Measurements from ENCODE around the gene MTX1.

The MTX1 gene

GRCh38 chr1:155174324-155175280, 33.9 kb upstream of the MTX1 start:
- peak; percentile 55 for DNase-seq (ENCODE audit: low spot score)

GRCh38 chr1:155175281-155175926, 33.1 kb upstream of the MTX1 start:
- DNase-seq (ENCODE audit: low spot score) = no peak

GRCh38 chr1:155175927-155176371, 32.5 kb upstream of the MTX1 start:
- DNase-seq (ENCODE audit: low spot score) = no peak

- peak; percentile 93 for DNase-seq (ENCODE audit: low spot score)
Observed at GRCh38 chr1:155176544-155177071, 31.9 kb upstream of the MTX1 start.

GRCh38 chr1:155177192-155177917, 31.1 kb upstream of the MTX1 start:
- DNase-seq (ENCODE audit: low spot score) = no peak

- DNase-seq (ENCODE audit: low spot score) = no peak
Observed at GRCh38 chr1:155177918-155178281, 30.6 kb upstream of the MTX1 start.

- DNase-seq (ENCODE audit: low spot score) = no peak
Observed at GRCh38 chr1:155178441-155179111, 29.9 kb upstream of the MTX1 start.

- DNase-seq (ENCODE audit: low spot score) = no peak
Observed at GRCh38 chr1:155179112-155180031, 29.1 kb upstream of the MTX1 start.

- DNase-seq (ENCODE audit: low spot score) = no peak
Observed at GRCh38 chr1:155181371-155182051, 27.0 kb upstream of the MTX1 start.

GRCh38 chr1:155182052-155182550, 26.4 kb upstream of the MTX1 start:
- DNase-seq (ENCODE audit: low spot score) = no peak

GRCh38 chr1:155183775-155184221, 24.7 kb upstream of the MTX1 start:
- no peak for DNase-seq (ENCODE audit: low spot score)

- no peak for DNase-seq (ENCODE audit: low spot score)
Observed at GRCh38 chr1:155184351-155184811, 24.1 kb upstream of the MTX1 start.

- no peak for DNase-seq (ENCODE audit: low spot score)
Observed at GRCh38 chr1:155184835-155185782, 23.4 kb upstream of the MTX1 start.

- no peak for DNase-seq (ENCODE audit: low spot score)
Observed at GRCh38 chr1:155185783-155186066, 22.8 kb upstream of the MTX1 start.

GRCh38 chr1:155186067-155186793, 22.3 kb upstream of the MTX1 start:
- DNase-seq (ENCODE audit: low spot score) = no peak

GRCh38 chr1:155186794-155187455, 21.6 kb upstream of the MTX1 start:
- DNase-seq (ENCODE audit: low spot score) = no peak

GRCh38 chr1:155187456-155187891, 21.0 kb upstream of the MTX1 start:
- DNase-seq (ENCODE audit: low spot score) = no peak

Measured in AG20443 (cell line).